Measurements from ENCODE around the gene FAM124B. TPM values are rescaled to one million over a fixed set of nuclear protein-coding genes. Genes with fewer than 3 reads are reported as not detected.

The FAM124B gene
- total RNA-seq, 3 donors from 2014 or later, result 2.6 to 7.9 (median 3.5) TPM

Other genes with a start within 250 kb of the FAM124B start
- gene CUL3, start 183.3 kb upstream of the FAM124B start, total RNA-seq, result 100 to 1,000 TPM in 1 of 3 donors, 10 to 100 TPM in 2; 71.2 to 111 (median 82.3) TPM

Measured in breast epithelium (tissue), 3 donors.